IMR-90 (cell line): Measurements from ENCODE around the gene IFIT2. TPM values are rescaled to one million over a fixed set of nuclear protein-coding genes. Genes with fewer than 3 reads are reported as not detected.

ENCODE experiments used
- ATAC-seq: fragments of 200-7000 bp; cut with Tn5 transposase; 2 replicates; pipeline ENCODE4 v1.9.1; 2020; ENCODE audit warnings: low read depth, mild to moderate bottlenecking, moderate library complexity
- BruUV-seq: library from RNA; stranded (reverse); fragments of 400-500 nt; replicated peaks from 2 replicates; lab custom pipeline; 2021; lab: Mats Ljungman, UMichigan
- CTCF ChIA-PET: fragments of 300-600 bp; formaldehyde crosslinking; extraction: SDS; loops from one replicate; lab custom pipeline; 2021; ENCODE audit warnings: antibody characterized with exemption; lab: Yijun Ruan, JAX
- POLR2A ChIA-PET: fragments of 300-600 bp; sonication (Branson Sonifier 250); formaldehyde crosslinking; loops from one replicate; lab custom pipeline; 2022; ENCODE audit warnings: antibody characterized with exemption; ENCODE audit not compliant: unreplicated experiment; lab: Charles Lee
- DNase-seq: peaks from one replicate; pipeline ENCODE4 v3.0.0; 2013
- H2AFZ ChIP-seq: replicated peaks from 2 replicates; pipeline ENCODE3; 2013; ENCODE audit warnings: low read length, mild to moderate bottlenecking; ENCODE audit not compliant: poor library complexity
- H2AK5ac ChIP-seq: 2 replicates; pipeline ENCODE4 v1.6.1; 2013; ENCODE audit warnings: low read depth, low read length, inconsistent platforms
- H2AK9ac ChIP-seq: replicated peaks from 2 replicates; pipeline ENCODE3; 2013; ENCODE audit warnings: mild to moderate bottlenecking, low read depth, low read length, moderate library complexity; ENCODE audit not compliant: poor library complexity
- H2BK120ac ChIP-seq: 2 replicates; pipeline ENCODE4 v1.6.1; 2013; ENCODE audit warnings: low read depth, low read length, inconsistent platforms
- H2BK15ac ChIP-seq: 3 replicates; pipeline ENCODE4 v1.6.1; 2013; ENCODE audit warnings: low read depth, low read length, inconsistent platforms
- H2BK20ac ChIP-seq: 2 replicates; pipeline ENCODE4 v1.6.1; 2013; ENCODE audit warnings: low read depth, mild to moderate bottlenecking, inconsistent platforms, low read length, moderate library complexity
- H2BK5ac ChIP-seq: 2 replicates; pipeline ENCODE4 v1.6.1; 2013; ENCODE audit warnings: mild to moderate bottlenecking, low read depth, low read length, inconsistent platforms; ENCODE audit not compliant: poor library complexity, severe bottlenecking
- H3K14ac ChIP-seq: replicated peaks from 2 replicates; pipeline ENCODE4 v1.6.1; 2013; ENCODE audit warnings: low read depth, low read length, inconsistent platforms
- H3K18ac ChIP-seq: 2 replicates; pipeline ENCODE4 v1.6.1; 2013; ENCODE audit warnings: low read depth, low read length, control low read depth
- H3K23ac ChIP-seq: 2 replicates; pipeline ENCODE4 v1.6.1; 2013; ENCODE audit warnings: low read depth, low read length, inconsistent platforms
- H3K27ac ChIP-seq: 2 replicates; pipeline ENCODE4 v1.5.1; 2013; ENCODE audit warnings: mild to moderate bottlenecking, control low read depth, low read length; ENCODE audit not compliant: insufficient read depth
- H3K27me3 ChIP-seq: 2 replicates; pipeline ENCODE4 v1.6.1; 2013; ENCODE audit warnings: low read length; ENCODE audit not compliant: control insufficient read depth, insufficient read depth
- H3K36me3 ChIP-seq: 2 replicates; pipeline ENCODE4 v1.6.1; 2013; ENCODE audit warnings: low read length, mixed read lengths; ENCODE audit not compliant: control insufficient read depth, insufficient read depth
- H3K4ac ChIP-seq: 2 replicates; pipeline ENCODE4 v1.6.1; 2013; ENCODE audit warnings: low read depth, low read length, inconsistent platforms
- H3K4me1 ChIP-seq: 2 replicates; pipeline ENCODE4 v1.6.1; 2013; ENCODE audit warnings: low read length, mixed read lengths; ENCODE audit not compliant: control insufficient read depth, insufficient read depth
- H3K4me2 ChIP-seq: 2 replicates; pipeline ENCODE4 v1.6.1; 2013; ENCODE audit warnings: low read depth, mild to moderate bottlenecking, control low read depth, low read length, moderate library complexity
- H3K4me3 ChIP-seq: 2 replicates; pipeline ENCODE4 v1.5.1; 2013; ENCODE audit warnings: low read depth, mild to moderate bottlenecking, control low read depth, low read length, moderate library complexity; ENCODE audit not compliant: insufficient read depth
- H3K56ac ChIP-seq: 2 replicates; pipeline ENCODE4 v1.6.1; 2013; ENCODE audit warnings: low read length, inconsistent platforms; ENCODE audit not compliant: insufficient read depth; ENCODE audit errors: extremely low read depth
- H3K79me1 ChIP-seq, 2 experiments: 2 replicates each; pipeline ENCODE4 v1.6.1; 2013; ENCODE audit warnings: low read length in 2 of 2, inconsistent platforms in 1 of 2, low read depth in 1 of 2
- H3K9ac ChIP-seq: 2 replicates; pipeline ENCODE4 v1.6.1; 2013; ENCODE audit warnings: low read depth, low read length, control low read depth
- H3K9me1 ChIP-seq: 2 replicates; pipeline ENCODE4 v1.6.1; 2013; ENCODE audit warnings: low read length, inconsistent platforms; ENCODE audit not compliant: insufficient read depth
- H3K9me3 ChIP-seq: 2 replicates; pipeline ENCODE4 v1.6.1; 2013; ENCODE audit warnings: low read length; ENCODE audit not compliant: control insufficient read depth, insufficient read depth
- H4K20me1 ChIP-seq: 2 replicates; pipeline ENCODE4 v1.6.1; 2013; ENCODE audit warnings: low read length, inconsistent platforms; ENCODE audit not compliant: insufficient read depth
- H4K5ac ChIP-seq: 2 replicates; pipeline ENCODE4 v1.6.1; 2013; ENCODE audit warnings: mild to moderate bottlenecking, low read depth, low read length, control low read depth
- H4K8ac ChIP-seq, 2 experiments: 2 replicates each; pipeline ENCODE4 v1.6.1; 2013; ENCODE audit warnings: low read depth in 2 of 2, low read length in 2 of 2, control low read depth in 1 of 2, inconsistent platforms in 1 of 2
- H4K91ac ChIP-seq: 2 replicates; pipeline ENCODE4 v1.6.1; 2013; ENCODE audit warnings: low read depth, low read length, inconsistent platforms; ENCODE audit not compliant: insufficient read depth
- BHLHE40 ChIP-seq: fragments of 150-350 bp; IDR thresholded peaks from 2 replicates; pipeline ENCODE4 v1.6.1; 2016; ENCODE audit warnings: mild to moderate bottlenecking, low read depth, low read length
- CEBPB ChIP-seq: IDR thresholded peaks from 2 replicates; pipeline ENCODE4 v1.6.1; 2012; ENCODE audit warnings: low read depth, low read length, improper control_type of control experiment
- CHD1 ChIP-seq: IDR thresholded peaks from 2 replicates; pipeline ENCODE4 v1.6.1; 2012; ENCODE audit warnings: low read depth, low read length, improper control_type of control experiment
- CTCF ChIP-seq: conservative IDR thresholded peaks from 2 replicates; pipeline ENCODE4 v1.5.1; 2012; ENCODE audit warnings: mild to moderate bottlenecking, low read depth, low read length, improper control_type of control experiment
- ELK1 ChIP-seq: fragments of 150-350 bp; IDR thresholded peaks from 2 replicates; pipeline ENCODE4 v1.6.1; 2016; ENCODE audit warnings: low read depth, mild to moderate bottlenecking, low read length, moderate library complexity, borderline replicate concordance
- FOS ChIP-seq: fragments of 150-350 bp; IDR thresholded peaks from 2 replicates; pipeline ENCODE4 v1.6.1; 2016; ENCODE audit warnings: low read depth, low read length
- MAFK ChIP-seq: IDR thresholded peaks from 2 replicates; pipeline ENCODE4 v1.6.1; 2012; ENCODE audit warnings: low read depth, low read length, improper control_type of control experiment
- MAZ ChIP-seq: IDR thresholded peaks from 2 replicates; pipeline ENCODE4 v1.6.1; 2012; ENCODE audit warnings: low read depth, mild to moderate bottlenecking, low read length, improper control_type of control experiment, moderate library complexity, borderline replicate concordance
- MXI1 ChIP-seq: IDR thresholded peaks from 2 replicates; pipeline ENCODE4 v1.6.1; 2012; ENCODE audit warnings: low read depth, mild to moderate bottlenecking, low read length, moderate library complexity, borderline replicate concordance
- NFE2L2 ChIP-seq: fragments of 150-350 bp; IDR thresholded peaks from 2 replicates; pipeline ENCODE4 v1.6.1; 2016; ENCODE audit warnings: low read depth, mild to moderate bottlenecking, low read length
- POLR2A ChIP-seq: IDR thresholded peaks from 2 replicates; pipeline ENCODE4 v1.6.1; 2012; ENCODE audit warnings: mild to moderate bottlenecking, low read depth, low read length
- RAD21 ChIP-seq: IDR thresholded peaks from 2 replicates; pipeline ENCODE4 v1.6.1; 2012; ENCODE audit warnings: low read length, improper control_type of control experiment
- RCOR1 ChIP-seq: IDR thresholded peaks from 2 replicates; pipeline ENCODE4 v1.6.1; 2012; ENCODE audit warnings: mild to moderate bottlenecking, low read length, improper control_type of control experiment; ENCODE audit not compliant: insufficient replicate concordance
- RFX5 ChIP-seq: IDR thresholded peaks from 2 replicates; pipeline ENCODE4 v1.8.0; 2012; ENCODE audit warnings: low read depth, mild to moderate bottlenecking, low read length, moderate library complexity
- SMC3 ChIP-seq: fragments of 150-350 bp; IDR thresholded peaks from 2 replicates; pipeline ENCODE4 v1.6.1; 2016; ENCODE audit warnings: low read depth, mild to moderate bottlenecking, antibody characterized with exemption, low read length, moderate library complexity
- WGBS, 2 experiments: methylation state at CpG; one replicate each; pipeline versions ENCODE4 v1.1.5 to v1.1.7; 2013; ENCODE audit warnings: missing lambda C conversion rate in 2 of 2; ENCODE audit not compliant: insufficient read length in 1 of 2; ENCODE audit errors: extremely low coverage in 2 of 2; 5-methylcytosine and 5-hydroxymethylcytosine counted together
- dilution Hi-C: fragments of 300-500 bp; cut with HindIII; formaldehyde crosslinking; loops from one replicate; pipeline ENCODE4 v1.14.3; 2018; ENCODE audit warnings: low sequenced_read_pairs; ENCODE audit not compliant: unreplicated experiment
- in situ Hi-C: fragments of 300-500 bp; cut with MboI; formaldehyde crosslinking; loops from 3 replicates; pipeline ENCODE4 v1.14.3; 2019; ENCODE audit warnings: low sequenced_read_pairs, inconsistent platforms, mixed read lengths
- intact Hi-C: fragments of 100-400 bp; cut with micrococcal nuclease; formaldehyde crosslinking; loops from 2 replicates; pipeline ENCODE4 v1.10.0; 2022
- polyA plus RNA-seq, 3 experiments: library from polyadenylated mRNA; depleted of rRNA; stranded (reverse); fragments of >200 nt; gene quantifications; 2 replicates each; pipeline ENCODE4 v1.2.3, GENCODE V29; 2012; ENCODE audit warnings: low replicate concordance in 1 of 3
- total RNA-seq: library from RNA; depleted of rRNA; stranded (reverse); fragments of >200 nt; gene quantifications from 2 replicates; pipeline ENCODE4 v1.2.3, GENCODE V29; 2012
- TF ChIP-seq, protein P1 (sequence below): fragments of 150-350 bp; IDR thresholded peaks from 2 replicates; pipeline ENCODE4 v1.6.1; 2017; ENCODE audit warnings: mild to moderate bottlenecking, antibody characterized with exemption, low read length, low read depth

Gene IFIT2
- total and polyA plus RNA-seq, 2 of the 4 experiments (the other 2 are of a cell fraction) = 1.1 to 2.2 TPM

- no peak for ATAC-seq
- H2BK20ac ChIP-seq = no peak overlapping the region
- ChIA-PET POLR2A (no interaction called here), CTCF (no interaction called here)
- H3K9me1 ChIP-seq = no peaks in the 10 kb centered on the region; the same call in 1 of the 2 replicates
- no peak overlapping the region for H4K8ac ChIP-seq
- no peak for DNase-seq
- no peak overlapping the region for H3K4me3 ChIP-seq
- dilution Hi-C loops = no loop called here
- no TSS peak for BruUV-seq
- no peak overlapping the region for H4K5ac ChIP-seq
- in situ Hi-C loops = no loop called here
- H4K91ac ChIP-seq = no peak overlapping the region
- no peak for TF ChIP-seq CEBPB
- no peak for TF ChIP-seq BHLHE40
- no peak for TF ChIP-seq RFX5
- TF ChIP-seq MAFK = no peak
- TF ChIP-seq RAD21 = no peak
- TF ChIP-seq FOS = no peak
- no peak for TF ChIP-seq ELK1
- no peak for TF ChIP-seq MXI1
- TF ChIP-seq RCOR1 = no peak
- no peak for TF ChIP-seq CTCF
- no peak for TF ChIP-seq SMC3
- no peak for TF ChIP-seq POLR2A
- TF ChIP-seq, protein P1, sequence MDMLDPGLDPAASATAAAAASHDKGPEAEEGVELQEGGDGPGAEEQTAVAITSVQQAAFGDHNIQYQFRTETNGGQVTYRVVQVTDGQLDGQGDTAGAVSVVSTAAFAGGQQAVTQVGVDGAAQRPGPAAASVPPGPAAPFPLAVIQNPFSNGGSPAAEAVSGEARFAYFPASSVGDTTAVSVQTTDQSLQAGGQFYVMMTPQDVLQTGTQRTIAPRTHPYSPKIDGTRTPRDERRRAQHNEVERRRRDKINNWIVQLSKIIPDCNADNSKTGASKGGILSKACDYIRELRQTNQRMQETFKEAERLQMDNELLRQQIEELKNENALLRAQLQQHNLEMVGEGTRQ = no peak
- no peak for TF ChIP-seq MAZ
- TF ChIP-seq NFE2L2 = no peak
- no peak for TF ChIP-seq CHD1
- no peak overlapping the region for H3K4me2 ChIP-seq
- no peak overlapping the region for H2BK120ac ChIP-seq
- H3K9ac ChIP-seq = no peak overlapping the region
- H3K27ac ChIP-seq = no peak overlapping the region
- H2AK9ac ChIP-seq = no peak overlapping the region
- H3K79me1 ChIP-seq = no peaks in the 10 kb centered on the region
- no peaks in the 10 kb centered on the region for H4K20me1 ChIP-seq
- H3K56ac ChIP-seq = no peak overlapping the region
- H3K4ac ChIP-seq = no peak overlapping the region
- peaks cover 5% of the 10 kb centered on the region for H3K4me1 ChIP-seq
- no peak overlapping the region for H3K23ac ChIP-seq
- H3K18ac ChIP-seq = no peak overlapping the region
- H3K27me3 ChIP-seq = no peaks in the 10 kb centered on the region
- H2BK5ac ChIP-seq = no peak overlapping the region
- H2AFZ ChIP-seq = no peak overlapping the region
- H3K14ac ChIP-seq = no peak overlapping the region
- H3K9me3 ChIP-seq = no peaks in the 10 kb centered on the region
- H2BK15ac ChIP-seq = no peak overlapping the region
- intact Hi-C loops = no loop called here
- H2AK5ac ChIP-seq = no peak overlapping the region
- no peaks in the 10 kb centered on the region for H3K36me3 ChIP-seq
- no CpG with 5 or more reads among the region's 4 CpGs for WGBS, 2 experiments
Measured at GRCh38 chr10:89345367-89346000, 43.6 kb downstream of the IFIT2 start.
